ENCODE data around the gene FER. TPM values are rescaled to one million over a fixed set of nuclear protein-coding genes. Genes with fewer than 3 reads are reported as not detected.

Gene FER
- polyA plus RNA-seq, 3 donors from 2014 or later = 6.1 to 23.9 (median 17.9) TPM

GRCh38 chr5:108729242-108729615 is 18.5 kb upstream of the FER start:
- Mint-ChIP-seq H3K4me3 (peak overlapping the region; percentile 59 to 96 (median 84)), H3K27ac (peak overlapping the region in 4 of 6 donors; percentile 77 to 94 (median 84)), H3K4me1 (peaks cover 25 to 33% of the 10 kb centered on the region in 2 donors), H3K9me3 (no peaks in the 10 kb centered on the region), H3K27me3 (ENCODE audit: low read depth in 3 of 3) (peaks cover 3 to 9% (median 5%) of the 10 kb centered on the region in 3 donors), H3K36me3 (no peaks in the 10 kb centered on the region)
- no peak for DNase-seq

DNA sequence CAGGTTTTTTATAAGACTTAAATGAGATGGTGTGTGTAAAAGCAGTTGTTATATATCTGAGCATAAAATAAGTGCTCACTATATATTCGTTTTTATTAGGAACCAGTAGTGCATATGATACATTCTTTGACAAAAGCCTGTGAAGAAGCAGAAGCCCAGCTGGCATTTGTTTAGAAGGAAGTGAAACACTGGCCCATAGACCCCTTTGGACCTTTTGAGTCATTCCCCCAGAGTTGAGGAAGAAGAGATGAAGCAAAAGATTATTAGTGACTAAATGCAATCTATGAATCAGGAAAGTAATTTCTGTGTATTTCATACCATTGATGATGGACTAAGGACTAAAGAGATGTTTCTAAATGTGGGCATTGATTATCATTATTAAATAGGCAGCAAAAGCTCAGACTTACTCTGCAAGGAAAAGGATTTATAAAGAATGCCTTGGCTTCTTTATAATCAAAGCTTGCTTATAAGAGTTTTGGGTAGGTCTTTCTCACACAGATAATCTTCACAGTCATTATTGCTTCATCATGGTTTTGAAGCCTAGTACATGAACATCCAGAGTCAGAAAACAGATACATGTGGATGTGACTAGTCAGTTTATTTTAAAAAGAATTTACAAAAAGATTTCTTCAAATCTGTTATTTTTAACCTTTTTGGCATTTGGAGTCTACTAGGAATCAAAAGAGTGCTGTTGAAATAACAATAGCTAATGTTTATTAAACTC is 16.9 kb upstream of the FER start:
- peaks cover 3 to 9% (median 5%) of the 10 kb centered on the region in 3 donors for H3K27me3 Mint-ChIP-seq (ENCODE audit: low read depth in 3 of 3)
- H3K36me3 Mint-ChIP-seq = no peaks in the 10 kb centered on the region
- no peak for DNase-seq
- H3K4me1 Mint-ChIP-seq = peaks cover 25 to 33% of the 10 kb centered on the region in 2 donors
- no peak overlapping the region for H3K27ac Mint-ChIP-seq
- H3K4me3 Mint-ChIP-seq = no peak overlapping the region
- no peaks in the 10 kb centered on the region for H3K9me3 Mint-ChIP-seq

GRCh38 chr5:108735790-108736189 is 11.9 kb upstream of the FER start:
- no peaks in the 10 kb centered on the region for H3K4me1 Mint-ChIP-seq
- H3K4me3 Mint-ChIP-seq = no peak overlapping the region
- H3K27me3 Mint-ChIP-seq (ENCODE audit: low read depth in 3 of 3) = peaks cover 2 to 5% (median 3%) of the 10 kb centered on the region in 3 donors
- no peak overlapping the region for H3K27ac Mint-ChIP-seq
- no peaks in the 10 kb centered on the region for H3K36me3 Mint-ChIP-seq
- no peak for DNase-seq
- H3K9me3 Mint-ChIP-seq = no peaks in the 10 kb centered on the region

GRCh38 chr5:108736855-108737254 is 10.8 kb upstream of the FER start:
- Mint-ChIP-seq H3K27ac (no peak overlapping the region), H3K9me3 (no peaks in the 10 kb centered on the region), H3K4me3 (no peak overlapping the region), H3K27me3 (ENCODE audit: low read depth in 3 of 3) (peaks cover 3 to 5% (median 5%) of the 10 kb centered on the region in 3 donors), H3K4me1 (no peaks in the 10 kb centered on the region), H3K36me3 (no peaks in the 10 kb centered on the region)
- DNase-seq = no peak

GRCh38 chr5:108739376-108739775 is 8.3 kb upstream of the FER start:
- H3K4me1 Mint-ChIP-seq = no peaks in the 10 kb centered on the region
- no peak for DNase-seq
- H3K27me3 Mint-ChIP-seq (ENCODE audit: low read depth in 3 of 3) = peaks cover 3 to 6% (median 3%) of the 10 kb centered on the region in 3 donors
- no peaks in the 10 kb centered on the region for H3K36me3 Mint-ChIP-seq
- H3K4me3 Mint-ChIP-seq = no peak overlapping the region
- no peaks in the 10 kb centered on the region for H3K9me3 Mint-ChIP-seq
- H3K27ac Mint-ChIP-seq = no peak overlapping the region

DNA sequence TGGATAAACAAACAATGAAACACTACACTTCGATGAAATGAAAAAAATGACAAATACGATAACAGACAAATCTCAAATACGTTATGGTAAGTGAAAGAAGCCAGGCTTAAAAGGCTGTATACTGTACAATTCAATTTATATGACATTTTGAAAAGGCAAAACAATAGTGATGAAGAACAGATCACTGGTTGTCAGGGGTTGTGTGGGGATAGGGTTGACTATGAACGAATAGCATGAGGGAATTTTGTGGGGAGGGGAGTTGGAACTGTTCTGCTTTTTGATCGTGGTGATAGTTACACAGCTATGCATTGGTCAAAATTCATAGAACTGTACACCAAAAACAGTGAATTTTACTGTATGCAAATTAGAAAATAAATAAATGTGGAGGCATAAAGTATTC is 7.8 kb upstream of the FER start:
- Mint-ChIP-seq H3K4me3 (no peak overlapping the region), H3K27me3 (ENCODE audit: low read depth in 3 of 3) (peaks cover 3 to 6% (median 3%) of the 10 kb centered on the region in 3 donors), H3K36me3 (no peaks in the 10 kb centered on the region), H3K4me1 (no peaks in the 10 kb centered on the region), H3K27ac (peak overlapping the region in 1 of 6 donors; percentile 29), H3K9me3 (no peaks in the 10 kb centered on the region)
- no peak for DNase-seq

DNA sequence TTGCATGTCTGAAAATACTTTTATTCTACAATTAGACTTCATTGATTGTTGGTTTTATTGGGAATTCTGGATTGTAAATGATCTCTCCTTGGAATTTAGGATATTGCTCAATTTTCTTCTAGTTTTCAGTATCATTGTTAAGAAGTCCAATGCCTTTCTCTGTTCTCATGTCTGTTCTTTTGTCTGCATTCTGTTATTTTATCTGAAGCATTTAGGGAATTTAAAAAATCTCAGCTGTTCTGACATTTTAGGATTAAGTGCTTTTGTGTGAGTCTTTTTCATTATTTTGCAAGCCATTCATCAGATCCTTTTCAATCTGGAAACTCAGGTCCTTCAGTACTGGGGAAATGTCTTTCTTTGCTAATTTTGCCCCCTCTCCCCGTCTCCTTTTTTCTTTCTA is 4.4 kb upstream of the FER start:
- Mint-ChIP-seq H3K4me3 (no peak overlapping the region), H3K9me3 (no peaks in the 10 kb centered on the region), H3K27me3 (ENCODE audit: low read depth in 3 of 3) (peaks cover 4 to 7% (median 5%) of the 10 kb centered on the region in 3 donors), H3K4me1 (peaks cover 7 to 12% of the 10 kb centered on the region in 2 donors), H3K36me3 (no peaks in the 10 kb centered on the region), H3K27ac (no peak overlapping the region)
- no peak for DNase-seq

- peaks cover 10 to 11% (median 10%) of the 10 kb centered on the region in 3 donors for H3K27me3 Mint-ChIP-seq (ENCODE audit: low read depth in 3 of 3)
- no peaks in the 10 kb centered on the region for H3K9me3 Mint-ChIP-seq
Observed at GRCh38 chr5:108743846-108744245, 3.9 kb upstream of the FER start.

GRCh38 chr5:108747111-108747773 is 455 bp upstream of the FER start:
- Mint-ChIP-seq H3K9me3 (no peaks in the 10 kb centered on the region), H3K4me3 (peak overlapping the region; percentile 89 to 94 (median 90)), H3K27ac (peak overlapping the region; percentile 23 to 96 (median 90)), H3K36me3 (no peaks in the 10 kb centered on the region), H3K27me3 (ENCODE audit: low read depth in 3 of 3) (peaks cover 11 to 13% (median 12%) of the 10 kb centered on the region in 3 donors), H3K4me1 (peaks cover 13 to 22% of the 10 kb centered on the region in 2 donors)
- DNase-seq = no peak

More at GRCh38 chr5:108743846-108744245, 3.9 kb upstream of the FER start:
- Mint-ChIP-seq H3K36me3 (no peaks in the 10 kb centered on the region), H3K4me1 (peaks cover 7 to 12% of the 10 kb centered on the region in 2 donors), H3K4me3 (no peak overlapping the region), H3K27ac (no peak overlapping the region)
- DNase-seq = no peak

DNA sequence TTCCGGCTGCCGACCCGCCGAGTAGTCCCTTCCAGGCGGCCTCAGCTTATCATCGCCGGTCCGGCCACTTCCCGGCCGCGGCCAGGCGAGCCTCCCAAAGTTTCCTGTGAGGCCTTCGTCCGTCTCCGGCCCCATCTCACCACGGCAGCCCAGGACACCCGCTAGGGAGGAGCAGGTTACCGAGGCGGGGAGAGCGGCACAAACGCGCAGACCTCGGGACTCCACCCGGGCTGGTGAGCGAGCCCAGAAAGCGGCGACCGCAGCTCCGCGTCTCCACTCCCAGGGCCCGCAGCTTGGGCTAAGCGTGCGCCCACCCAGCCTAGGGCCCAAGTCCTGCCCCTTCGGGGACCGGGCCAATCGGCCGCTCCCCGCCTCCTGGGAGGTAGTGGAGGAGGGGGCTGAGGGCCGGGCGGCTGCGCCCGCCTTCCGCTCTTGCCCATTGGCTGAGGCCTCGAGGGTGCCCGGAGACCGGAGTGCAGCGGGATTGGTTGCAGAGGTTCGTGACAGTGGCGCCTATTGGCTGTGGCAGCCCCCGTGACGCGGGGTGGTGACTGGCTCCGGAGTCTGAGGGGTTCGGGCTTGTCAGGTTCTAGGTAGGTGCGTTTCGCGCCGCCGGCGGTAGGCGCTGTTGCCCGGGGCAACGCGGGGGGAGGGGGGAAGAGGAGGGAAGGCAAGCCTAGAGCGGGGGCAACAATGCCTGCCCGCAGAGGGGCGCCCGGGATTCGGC is 867 bp downstream of the FER start:
- peak overlapping the region; percentile 89 to 94 (median 90) for H3K4me3 Mint-ChIP-seq
- H3K27me3 Mint-ChIP-seq (ENCODE audit: low read depth in 3 of 3) = peaks cover 10 to 13% (median 11%) of the 10 kb centered on the region in 3 donors
- DNase-seq = peak; percentile 98 to 99 (median 98)
- H3K4me1 Mint-ChIP-seq = peaks cover 13 to 22% of the 10 kb centered on the region in 2 donors
- no peaks in the 10 kb centered on the region for H3K9me3 Mint-ChIP-seq
- peak overlapping the region; percentile 74 to 96 (median 91) for H3K27ac Mint-ChIP-seq
- H3K36me3 Mint-ChIP-seq = no peaks in the 10 kb centered on the region

- Mint-ChIP-seq H3K4me3 (peak overlapping the region; percentile 89 to 94 (median 90)), H3K36me3 (no peaks in the 10 kb centered on the region), H3K9me3 (no peaks in the 10 kb centered on the region), H3K27me3 (ENCODE audit: low read depth in 3 of 3) (peaks cover 9 to 16% (median 13%) of the 10 kb centered on the region in 3 donors), H3K27ac (peak overlapping the region; percentile 74 to 96 (median 88)), H3K4me1 (peaks cover 13 to 22% of the 10 kb centered on the region in 2 donors)
- DNase-seq = peak; percentile 26 to 31 (median 26)
Observed at GRCh38 chr5:108749128-108749861, 1.6 kb downstream of the FER start.

GRCh38 chr5:108753331-108753730 is 5.6 kb downstream of the FER start:
- DNase-seq = no peak
- peaks cover 6 to 10% of the 10 kb centered on the region in 2 donors for H3K4me1 Mint-ChIP-seq
- H3K27me3 Mint-ChIP-seq (ENCODE audit: low read depth in 3 of 3) = peaks cover 8 to 13% (median 11%) of the 10 kb centered on the region in 3 donors
- no peaks in the 10 kb centered on the region for H3K36me3 Mint-ChIP-seq
- H3K9me3 Mint-ChIP-seq = no peaks in the 10 kb centered on the region
- H3K27ac Mint-ChIP-seq = no peak overlapping the region
- no peak overlapping the region for H3K4me3 Mint-ChIP-seq

GRCh38 chr5:108753877-108754276 is 6.2 kb downstream of the FER start:
- H3K9me3 Mint-ChIP-seq = no peaks in the 10 kb centered on the region
- DNase-seq = no peak
- peaks cover 6 to 10% of the 10 kb centered on the region in 2 donors for H3K4me1 Mint-ChIP-seq
- no peak overlapping the region for H3K27ac Mint-ChIP-seq
- no peaks in the 10 kb centered on the region for H3K36me3 Mint-ChIP-seq
- no peak overlapping the region for H3K4me3 Mint-ChIP-seq
- peaks cover 2 to 8% (median 6%) of the 10 kb centered on the region in 3 donors for H3K27me3 Mint-ChIP-seq (ENCODE audit: low read depth in 3 of 3)

Data from immature natural killer cell (primary cell).